Fibroblast of lung (primary cell): ENCODE results near the gene PTPRA. TPM values are rescaled to one million over a fixed set of nuclear protein-coding genes. Genes with fewer than 3 reads are reported as not detected.

ENCODE experiments used
- DNase-seq, 2 donors: peaks; one replicate each; pipeline versions ENCODE4 v3.0.0 to v3.0.0-alpha.2; 2010; ENCODE audit warnings: low read depth in 2 of 2
- H2AFZ ChIP-seq: 2 replicates; pipeline ENCODE4 v1.5.1; 2012; ENCODE audit warnings: low read length, control low read depth, inconsistent platforms
- H3K27ac ChIP-seq: 2 replicates; pipeline ENCODE4 v1.5.1; 2011; ENCODE audit warnings: low read length, control low read depth; ENCODE audit not compliant: insufficient read depth
- H3K27me3 ChIP-seq: 2 replicates; pipeline ENCODE4 v1.5.1; 2011; ENCODE audit warnings: mild to moderate bottlenecking, low read length; ENCODE audit not compliant: control insufficient read depth, insufficient read depth
- H3K36me3 ChIP-seq: 2 replicates; pipeline ENCODE4 v1.5.1; 2011; ENCODE audit warnings: low read length; ENCODE audit not compliant: control insufficient read depth, insufficient read depth
- H3K4me1 ChIP-seq: 2 replicates; pipeline ENCODE4 v1.5.1; 2011; ENCODE audit warnings: low read length; ENCODE audit not compliant: control insufficient read depth, insufficient read depth; ENCODE audit errors: extremely low read depth
- H3K4me2 ChIP-seq: 2 replicates; pipeline ENCODE4 v1.5.1; 2011; ENCODE audit warnings: low read length, control low read depth; ENCODE audit not compliant: insufficient read depth; ENCODE audit errors: extremely low read depth
- H3K4me3 ChIP-seq, 4 experiments: fragments of 200-600 bp in 1 of 4; sonication (generic) in 1 of 4; replicated peaks in 1 of 4; 2 replicates each; pipeline ENCODE4 v1.5.1; 2011 to 2016; ENCODE audit warnings: low read length in 4 of 4, low read depth in 3 of 4, mild to moderate bottlenecking in 3 of 4, control low read depth in 2 of 4, inconsistent platforms in 1 of 4, mixed read lengths in 1 of 4; ENCODE audit not compliant: insufficient read depth in 1 of 4; ENCODE audit errors: control extremely low read depth in 1 of 4
- H3K79me2 ChIP-seq: 2 replicates; pipeline ENCODE4 v1.5.1; 2012; ENCODE audit warnings: mild to moderate bottlenecking, low read length, inconsistent platforms; ENCODE audit not compliant: control insufficient read depth, insufficient read depth
- H3K9ac ChIP-seq: 2 replicates; pipeline ENCODE4 v1.5.1; 2011; ENCODE audit warnings: mild to moderate bottlenecking, low read length, control low read depth; ENCODE audit not compliant: insufficient read depth
- H3K9me3 ChIP-seq: 2 replicates; pipeline ENCODE4 v1.5.1; 2012; ENCODE audit warnings: low read depth, low read length; ENCODE audit not compliant: control insufficient read depth, insufficient read depth
- H4K20me1 ChIP-seq: 2 replicates; pipeline ENCODE4 v1.5.1; 2011; ENCODE audit warnings: low read length; ENCODE audit not compliant: control insufficient read depth, insufficient read depth; ENCODE audit errors: extremely low read depth
- EZH2 ChIP-seq: IDR thresholded peaks from 2 replicates; pipeline ENCODE4 v1.5.1; 2012; ENCODE audit warnings: low read length, control low read depth, mild to moderate bottlenecking; ENCODE audit errors: missing control alignments
- polyA plus RNA-seq, 2 donors: library from polyadenylated mRNA; depleted of rRNA in 1 of 2; stranded (reverse) in 1 of 2; unstranded in 1 of 2; fragments of >200 nt; gene quantifications; 2 replicates each; pipeline ENCODE4 v1.2.1, GENCODE V29; 2011 to 2012; ENCODE audit warnings: missing spikeins in 1 of 2
- total RNA-seq: library from RNA; depleted of rRNA; stranded (reverse); fragments of >200 nt; gene quantifications from 2 replicates; pipeline ENCODE4 v1.2.1, GENCODE V29; 2014
- TF ChIP-seq, protein P1 (sequence below), 2 donors: IDR thresholded peaks in 1 of 2; conservative IDR thresholded peaks in 1 of 2; 1 replicate in 1 of 2; 2 replicates in 1 of 2; pipeline ENCODE4 v1.5.1; 2011 to 2012; ENCODE audit warnings: low read length in 2 of 2, control low read depth in 1 of 2, inconsistent platforms in 1 of 2, low read depth in 1 of 2, mild to moderate bottlenecking in 1 of 2

PTPRA gene
- total and polyA plus RNA-seq, 2 donors (not counting 1 experiment from before 2014, with no cell fraction given), result 27.9 to 127 TPM

GRCh38 chr20:3037654-3038053 is 164.4 kb downstream of the PTPRA start:
- Histone ChIP-seq H3K79me2 (no peaks in the 10 kb centered on the region), H4K20me1 (no peaks in the 10 kb centered on the region), H3K36me3 (peaks cover 23% of the 10 kb centered on the region)

GRCh38 chr20:3038454-3038853 is 165.2 kb downstream of the PTPRA start:
- Histone ChIP-seq H3K4me2 (no peak overlapping the region), H3K27ac (no peak overlapping the region), H3K9ac (no peak overlapping the region), H3K36me3 (peaks cover 23% of the 10 kb centered on the region), H3K79me2 (no peaks in the 10 kb centered on the region), H3K4me3 (no peak overlapping the region), H4K20me1 (no peaks in the 10 kb centered on the region), H2AFZ (no peak overlapping the region), H3K9me3 (no peaks in the 10 kb centered on the region), H3K27me3 (no peaks in the 10 kb centered on the region), H3K4me1 (peaks cover 8% of the 10 kb centered on the region)
- no peak for DNase-seq
- TF ChIP-seq, protein P1, sequence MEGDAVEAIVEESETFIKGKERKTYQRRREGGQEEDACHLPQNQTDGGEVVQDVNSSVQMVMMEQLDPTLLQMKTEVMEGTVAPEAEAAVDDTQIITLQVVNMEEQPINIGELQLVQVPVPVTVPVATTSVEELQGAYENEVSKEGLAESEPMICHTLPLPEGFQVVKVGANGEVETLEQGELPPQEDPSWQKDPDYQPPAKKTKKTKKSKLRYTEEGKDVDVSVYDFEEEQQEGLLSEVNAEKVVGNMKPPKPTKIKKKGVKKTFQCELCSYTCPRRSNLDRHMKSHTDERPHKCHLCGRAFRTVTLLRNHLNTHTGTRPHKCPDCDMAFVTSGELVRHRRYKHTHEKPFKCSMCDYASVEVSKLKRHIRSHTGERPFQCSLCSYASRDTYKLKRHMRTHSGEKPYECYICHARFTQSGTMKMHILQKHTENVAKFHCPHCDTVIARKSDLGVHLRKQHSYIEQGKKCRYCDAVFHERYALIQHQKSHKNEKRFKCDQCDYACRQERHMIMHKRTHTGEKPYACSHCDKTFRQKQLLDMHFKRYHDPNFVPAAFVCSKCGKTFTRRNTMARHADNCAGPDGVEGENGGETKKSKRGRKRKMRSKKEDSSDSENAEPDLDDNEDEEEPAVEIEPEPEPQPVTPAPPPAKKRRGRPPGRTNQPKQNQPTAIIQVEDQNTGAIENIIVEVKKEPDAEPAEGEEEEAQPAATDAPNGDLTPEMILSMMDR (conservative IDR thresholded peaks at IDR 0.05 in 1 of 2, IDR thresholded peaks at IDR 0.05 in 1 of 2; ENCODE audit: low read depth in 1 of 2, low read length in 2 of 2), result no peak
- TF ChIP-seq EZH2, result no peak

More at GRCh38 chr20:3037654-3038053, 164.4 kb downstream of the PTPRA start:
- no peak overlapping the region for H3K4me3 ChIP-seq
- no peak overlapping the region for H3K27ac ChIP-seq
- no peak overlapping the region for H3K4me2 ChIP-seq
- DNase-seq, result no peak
- no peaks in the 10 kb centered on the region for H3K9me3 ChIP-seq
- H3K4me1 ChIP-seq, result peaks cover 8% of the 10 kb centered on the region
- TF ChIP-seq, protein P1 (conservative IDR thresholded peaks at IDR 0.05 in 1 of 2, IDR thresholded peaks at IDR 0.05 in 1 of 2; ENCODE audit: low read depth in 1 of 2, low read length in 2 of 2), result no peak
- TF ChIP-seq EZH2, result no peak
- no peaks in the 10 kb centered on the region for H3K27me3 ChIP-seq
- H2AFZ ChIP-seq, result no peak overlapping the region
- no peak overlapping the region for H3K9ac ChIP-seq

- H3K27me3 ChIP-seq, result no peaks in the 10 kb centered on the region
- H3K27ac ChIP-seq, result no peak overlapping the region
- no peak overlapping the region for H2AFZ ChIP-seq
- H3K4me2 ChIP-seq, result no peak overlapping the region
- H3K9ac ChIP-seq, result no peak overlapping the region
- no peaks in the 10 kb centered on the region for H4K20me1 ChIP-seq
- H3K79me2 ChIP-seq, result no peaks in the 10 kb centered on the region
- no peak for DNase-seq
- H3K4me3 ChIP-seq, result no peak overlapping the region
- H3K4me1 ChIP-seq, result peaks cover 8% of the 10 kb centered on the region
- no peak for TF ChIP-seq EZH2
- TF ChIP-seq, protein P1 (conservative IDR thresholded peaks at IDR 0.05 in 1 of 2, IDR thresholded peaks at IDR 0.05 in 1 of 2; ENCODE audit: low read depth in 1 of 2, low read length in 2 of 2), result no peak
- H3K36me3 ChIP-seq, result peaks cover 23% of the 10 kb centered on the region
- no peaks in the 10 kb centered on the region for H3K9me3 ChIP-seq
Observed at GRCh38 chr20:3039426-3039825, 166.1 kb downstream of the PTPRA start.
